ENCODE data around the gene NR2E3.

The NR2E3 gene
- total RNA-seq, result 0 reads per million in 2 donors

DNA sequence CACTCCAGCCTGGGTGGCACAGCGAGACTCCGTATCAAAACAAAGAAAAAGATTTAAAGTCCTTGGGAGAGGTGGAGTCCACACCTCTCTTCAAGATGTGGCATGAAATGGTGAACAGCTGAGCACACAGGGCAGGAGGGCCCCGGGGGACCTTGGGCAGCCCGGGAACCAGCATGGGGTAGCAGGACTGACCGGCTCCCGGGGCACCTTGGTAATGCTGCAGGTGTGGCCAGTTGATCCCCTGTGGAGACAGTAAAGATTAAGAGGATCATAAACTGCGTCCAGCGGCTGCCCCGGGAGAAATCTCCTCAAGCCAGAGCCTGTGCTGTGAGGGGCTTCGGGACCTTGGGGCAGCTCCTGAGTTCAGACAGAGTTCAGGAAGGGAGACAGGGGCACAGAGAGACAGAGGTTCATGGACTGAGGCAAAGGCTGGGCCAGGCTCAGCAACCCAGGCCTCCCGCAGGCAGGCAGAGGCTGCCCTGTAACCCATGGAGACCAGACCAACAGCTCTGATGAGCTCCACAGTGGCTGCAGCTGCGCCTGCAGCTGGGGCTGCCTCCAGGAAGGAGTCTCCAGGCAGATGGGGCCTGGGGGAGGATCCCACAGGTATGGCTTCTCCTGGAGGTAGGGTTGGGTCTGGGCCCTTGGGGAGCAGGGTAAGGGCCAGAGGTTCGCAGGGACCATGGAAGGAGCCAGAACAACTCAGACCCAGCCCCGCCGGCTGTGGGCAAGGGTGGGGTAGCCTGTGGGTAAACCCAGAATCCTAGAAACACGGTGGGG, at the start of gene NR2E3:
TSS of gene NR2E3 (plus strand) at position 299 of the 780 bp plus-strand sequence. CDS start at position 489, 190 bp downstream.
- DNase-seq, result no peak

DNA sequence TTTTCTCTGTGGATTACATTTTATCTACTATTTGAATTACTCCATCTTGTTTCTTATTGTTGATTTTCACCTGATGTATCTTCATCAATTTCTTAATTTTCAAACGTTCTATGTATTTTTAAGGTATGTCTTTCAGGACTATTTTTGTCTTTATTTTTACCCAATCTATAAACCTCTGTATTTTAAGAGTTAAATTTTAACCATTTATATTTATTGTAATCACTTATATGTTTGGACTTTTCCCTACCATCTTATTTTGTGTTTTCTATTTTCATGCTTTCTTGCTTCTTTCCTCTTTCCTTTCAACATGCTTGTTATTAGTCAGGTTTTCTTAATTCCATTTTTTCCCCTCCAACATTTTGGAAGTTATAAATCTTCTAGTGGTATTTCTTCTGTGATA, 49.5 kb upstream of the NR2E3 start:
- DNase-seq, result no peak

DNA sequence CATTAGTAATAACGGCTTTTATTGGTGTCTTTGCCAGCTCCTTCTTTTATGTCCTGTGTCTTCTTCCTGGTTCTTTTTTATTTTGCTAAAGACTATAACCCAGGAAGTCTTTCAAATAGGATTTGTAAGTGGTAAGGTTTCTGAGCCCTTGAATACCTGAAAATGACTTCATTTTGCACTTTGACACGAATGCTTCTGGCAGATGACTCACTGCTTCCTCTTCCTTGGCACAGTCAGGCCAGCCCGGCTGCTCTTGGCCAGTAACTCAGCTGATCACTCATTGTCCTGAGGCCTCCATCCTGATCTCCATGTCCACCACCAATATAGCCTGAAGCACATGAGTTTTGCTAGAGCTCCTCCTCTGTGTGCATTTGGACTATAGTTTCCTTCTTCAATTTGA, 48.7 kb upstream of the NR2E3 start:
- DNase-seq, result no peak

DNA sequence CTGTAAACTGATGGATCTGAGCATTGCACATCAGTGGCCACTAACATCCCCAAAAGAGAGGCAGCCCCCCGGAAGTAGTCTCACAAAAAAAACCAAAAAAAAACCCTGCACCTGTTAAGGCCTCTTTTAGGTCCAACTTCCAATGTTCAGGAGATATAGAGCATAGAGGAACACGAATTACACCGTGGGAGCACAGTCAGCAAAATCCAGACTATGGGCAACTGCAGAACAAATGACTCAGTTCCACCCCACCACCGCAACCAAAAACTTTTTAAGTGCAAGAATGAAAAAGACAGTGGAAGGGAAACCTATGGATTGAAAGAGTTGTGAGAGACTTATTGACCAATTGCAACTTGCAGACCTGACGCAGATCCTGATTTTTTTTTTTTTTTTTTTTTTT, 42.2 kb upstream of the NR2E3 start:
- DNase-seq, result no peak

DNA sequence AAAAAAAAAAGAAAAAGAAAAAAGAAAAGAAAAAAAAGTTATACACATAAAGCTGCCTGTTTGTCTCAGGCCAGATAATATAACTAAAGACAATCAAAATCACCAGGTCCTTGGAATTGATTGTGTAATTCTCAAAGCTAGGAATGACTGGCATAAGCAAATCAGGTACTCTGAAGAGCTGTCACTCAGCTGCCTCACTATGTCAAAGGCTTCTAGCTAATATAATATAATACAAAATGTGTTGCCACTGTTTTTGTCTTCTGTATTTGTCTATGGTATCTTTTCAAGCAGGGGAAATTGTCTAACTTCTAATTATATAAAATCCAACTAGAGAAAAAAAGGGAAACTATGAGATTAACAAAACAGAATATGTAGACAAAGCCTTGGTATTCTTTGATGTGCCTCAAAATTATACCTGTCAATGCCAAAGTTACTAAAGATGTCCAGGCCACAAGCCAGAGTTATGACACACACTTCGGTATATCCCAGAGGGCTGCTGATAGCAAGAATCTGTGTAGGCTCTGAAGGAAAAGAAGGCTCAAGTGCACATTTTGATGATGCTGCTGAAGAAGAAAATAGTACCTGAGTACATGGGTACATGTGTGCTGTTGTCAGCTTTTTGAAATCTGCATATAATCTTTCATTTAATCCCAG, 37.0 kb upstream of the NR2E3 start:
- no peak for DNase-seq

DNA sequence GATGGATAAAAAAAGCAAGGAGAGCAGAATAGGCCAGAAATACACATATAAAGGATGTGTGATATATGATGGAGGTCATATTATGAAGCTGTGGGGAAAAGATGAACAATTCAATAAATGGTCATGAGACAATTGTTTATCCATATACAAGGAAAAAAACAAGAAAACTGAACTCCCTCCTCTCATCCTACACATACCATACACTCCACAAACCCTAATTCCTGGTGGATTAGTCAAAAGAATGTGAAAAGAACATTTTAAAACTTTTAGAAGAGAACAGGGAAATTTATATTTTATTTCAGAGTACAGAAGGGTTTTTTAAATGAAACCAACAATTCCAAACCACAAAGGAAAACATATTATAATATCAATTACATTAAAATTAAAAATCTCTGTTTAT, 34.5 kb upstream of the NR2E3 start:
- no peak for DNase-seq

DNA sequence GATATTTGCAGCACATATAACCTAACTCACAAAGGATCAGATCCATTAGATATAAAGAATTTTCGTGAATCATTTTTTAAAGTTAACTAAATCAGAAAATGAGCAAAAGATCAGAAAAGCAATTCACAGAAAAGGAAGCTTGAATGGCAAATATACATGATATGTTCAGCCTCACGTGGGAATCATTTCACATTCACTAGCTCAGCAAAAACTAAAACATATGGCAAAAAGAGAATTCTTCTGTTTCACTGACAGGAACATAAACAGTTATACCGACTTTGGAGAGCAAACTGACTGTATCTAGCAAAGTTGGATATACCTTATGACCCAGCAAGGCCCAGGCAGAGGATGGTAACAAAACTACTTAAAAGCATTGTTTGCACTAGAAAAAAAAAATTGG, 34.0 kb upstream of the NR2E3 start:
- DNase-seq, result no peak

DNA sequence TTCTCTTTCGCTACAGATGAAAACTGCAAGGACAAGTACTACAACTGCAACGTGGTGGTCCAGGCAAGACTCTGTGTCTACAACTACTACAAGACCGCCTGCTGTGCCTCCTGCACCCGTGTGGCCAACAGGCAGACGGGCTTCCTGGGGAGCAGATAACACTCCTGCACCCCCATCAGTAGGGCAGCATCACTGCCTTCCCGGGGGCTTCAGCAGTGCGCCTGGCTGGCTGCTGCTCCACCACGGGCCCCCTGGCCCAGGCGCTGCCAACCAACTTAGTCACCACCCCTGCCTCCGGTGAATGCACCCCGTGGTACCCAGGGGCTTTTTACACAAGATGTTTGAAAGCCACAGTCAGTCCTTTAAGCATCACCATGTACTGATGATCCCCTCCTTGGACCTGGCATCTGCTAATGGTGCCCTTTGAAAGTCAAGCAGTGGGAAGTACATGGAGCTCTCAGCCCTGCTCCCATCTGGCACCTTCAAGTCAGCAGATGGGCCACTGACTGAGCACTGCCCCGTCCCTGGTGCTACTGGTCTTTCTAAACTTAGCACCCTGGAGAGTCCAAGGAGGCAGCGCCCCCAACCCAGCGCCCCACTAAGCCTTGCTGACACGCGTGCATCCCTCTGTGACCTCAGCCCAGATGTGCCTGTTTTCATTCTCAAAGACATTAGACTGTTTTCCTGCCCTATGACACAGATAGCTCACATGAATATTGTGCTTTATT, 33.0 kb upstream of the NR2E3 start:
- no peak for DNase-seq

DNA sequence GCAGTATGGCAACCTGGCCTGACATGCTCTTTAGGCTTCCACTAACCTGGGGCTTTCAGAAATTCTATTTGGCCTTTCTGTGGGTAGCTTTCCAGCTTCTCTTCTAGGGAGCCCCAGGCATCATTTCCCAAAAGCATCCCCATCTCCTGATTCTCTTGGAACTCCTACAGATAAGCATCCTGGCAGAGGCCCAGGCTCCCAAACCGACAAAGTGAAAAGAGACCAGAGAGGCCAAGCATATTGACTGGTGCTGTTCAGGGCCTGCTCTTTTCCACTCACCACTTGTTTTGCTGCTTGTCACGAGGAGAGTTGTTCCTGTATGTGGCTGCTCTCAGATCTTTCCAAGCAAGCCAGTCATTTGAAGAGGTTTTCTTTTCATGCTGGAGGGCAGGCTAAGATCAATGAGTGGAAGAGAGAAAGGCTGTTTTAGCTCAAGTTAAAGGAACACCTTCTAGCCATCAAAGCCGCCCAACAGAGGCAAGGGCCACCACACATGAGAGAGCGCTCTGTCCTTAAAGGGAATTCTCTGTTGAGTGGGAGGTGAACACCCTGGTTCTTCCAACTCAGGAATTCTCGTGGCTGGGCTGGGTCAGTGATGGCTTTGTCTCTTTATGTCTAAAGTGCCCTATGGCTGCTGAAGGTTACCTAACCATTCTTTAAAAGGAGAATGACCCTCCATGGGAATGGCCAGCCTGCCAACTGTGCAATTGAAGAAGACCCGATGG, 31.1 kb upstream of the NR2E3 start:
- no peak for DNase-seq

DNA sequence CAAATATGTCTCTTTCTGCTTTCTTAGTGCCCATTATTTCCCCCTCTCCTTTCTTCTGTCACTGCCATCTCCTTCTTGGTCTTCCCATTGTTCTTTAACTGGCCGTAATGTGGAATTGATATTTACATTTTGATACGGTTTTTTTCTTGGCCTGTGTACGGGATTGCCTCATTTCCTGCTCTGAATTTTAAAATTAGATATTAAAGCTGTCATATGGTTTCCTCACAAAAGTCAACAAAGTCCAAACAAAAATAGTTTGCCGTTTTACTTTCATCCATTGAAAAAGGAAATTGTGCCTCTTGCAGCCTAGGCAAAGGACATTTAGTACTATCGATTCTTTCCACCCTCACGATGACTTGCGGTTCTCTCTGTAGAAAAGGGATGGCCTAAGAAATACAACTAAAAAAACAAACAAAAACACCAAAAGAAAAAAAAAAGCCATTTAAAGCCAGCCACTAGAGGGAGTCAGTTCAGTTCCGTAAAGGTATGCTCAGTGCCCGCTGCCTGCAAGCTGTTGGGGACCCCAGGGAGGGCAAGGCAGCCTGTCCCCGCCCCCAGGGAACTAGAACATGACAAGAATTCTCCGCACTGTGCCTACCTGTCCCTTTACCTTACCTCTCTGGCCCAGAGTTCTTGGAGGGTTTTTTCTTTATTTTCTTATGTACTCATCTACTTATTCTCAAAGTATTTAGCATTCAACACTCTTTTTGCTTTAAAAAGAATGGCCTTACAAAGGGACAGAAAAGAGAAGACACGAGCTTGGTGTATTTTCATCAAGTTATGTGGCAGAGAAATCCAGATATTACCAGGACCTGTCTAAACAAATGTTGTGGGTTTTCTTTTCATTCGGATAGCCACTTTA, 30.0 kb upstream of the NR2E3 start:
- DNase-seq, result no peak

DNA sequence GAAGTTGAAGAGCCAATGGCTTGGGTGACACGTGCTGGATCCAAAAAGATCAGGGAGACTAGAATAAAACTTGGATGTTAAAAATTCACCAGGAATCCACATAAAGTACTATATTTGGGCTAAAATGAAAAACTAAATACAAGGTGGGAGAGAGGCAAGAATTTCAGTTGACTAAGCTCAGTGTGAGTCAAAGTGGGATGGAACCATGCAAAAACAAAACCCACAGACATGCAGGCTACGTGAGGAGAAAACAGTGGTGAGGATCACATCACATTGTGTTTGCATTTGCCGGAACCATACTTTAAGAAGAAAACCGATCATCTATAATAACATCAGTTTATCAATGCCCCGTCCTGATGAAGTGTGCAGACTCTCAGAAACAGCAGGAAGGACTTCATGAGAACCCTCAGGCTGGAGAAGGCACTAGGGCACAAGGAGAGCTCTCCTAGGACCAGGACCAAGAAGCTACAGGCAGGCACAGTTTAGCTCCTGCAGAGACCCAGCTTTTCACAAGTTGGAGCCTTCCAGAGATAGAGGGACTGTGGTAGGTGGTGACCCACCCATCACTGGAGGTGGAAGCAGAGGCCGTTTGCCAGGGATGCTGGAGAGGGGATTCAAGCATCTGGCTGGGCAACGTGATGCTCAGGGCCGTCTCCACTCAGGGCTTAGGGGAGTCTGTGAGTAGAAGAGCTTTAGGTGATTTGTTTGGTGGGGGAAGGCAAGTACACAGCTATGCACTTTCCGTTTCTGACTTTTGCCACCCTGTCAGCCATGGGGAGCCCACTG, 29.0 kb upstream of the NR2E3 start:
- DNase-seq, result no peak

DNA sequence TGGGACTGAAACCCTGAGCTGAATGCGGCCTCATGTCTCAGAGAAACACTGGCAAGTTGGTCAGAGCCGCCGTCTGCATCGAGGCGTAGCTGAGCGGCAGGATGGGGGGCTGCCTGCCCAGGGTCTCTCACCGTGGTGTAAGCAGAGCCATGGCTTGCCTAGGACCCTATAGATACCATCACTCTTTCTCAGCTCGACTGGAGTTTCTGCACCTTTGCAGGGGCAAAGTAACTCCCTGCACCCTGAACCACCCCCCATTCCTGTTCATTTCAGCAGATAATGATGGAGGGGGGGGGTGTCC, 28.4 kb upstream of the NR2E3 start:
- no peak for DNase-seq

DNA sequence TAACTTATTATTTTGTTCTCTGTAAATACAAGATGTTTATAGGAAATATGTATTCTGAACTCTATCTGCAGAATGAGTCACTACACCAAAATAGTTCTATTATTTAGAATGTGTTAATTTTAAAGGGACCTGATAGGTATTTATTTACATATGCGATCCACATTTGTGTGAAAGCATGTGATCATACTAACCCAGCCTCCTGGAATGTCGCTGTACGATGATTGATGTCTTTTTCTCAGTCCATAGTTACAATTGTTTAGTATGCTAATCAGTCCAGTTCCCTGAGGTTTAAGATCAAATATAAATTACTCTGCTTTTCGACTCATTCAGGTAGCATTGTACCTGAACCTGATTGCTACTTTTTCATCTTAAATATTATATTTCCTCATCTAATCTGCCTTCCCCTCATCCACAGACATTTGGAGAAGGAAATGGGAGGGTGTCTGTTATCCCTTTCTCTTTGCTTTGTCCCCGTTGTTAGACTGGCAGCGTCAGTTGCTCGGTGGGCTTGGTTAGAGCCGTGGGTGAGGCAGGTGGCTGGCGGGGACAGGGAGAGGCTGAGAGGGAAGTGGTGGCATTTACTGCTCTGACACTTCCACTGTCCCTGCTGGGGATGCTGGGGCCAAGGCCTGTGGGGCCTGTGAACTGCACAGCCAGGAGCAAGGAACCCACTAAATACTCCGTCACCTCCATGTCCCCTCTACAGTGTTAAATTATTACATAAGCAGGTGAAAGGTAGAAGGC, 27.8 kb upstream of the NR2E3 start:
- no peak for DNase-seq

DNA sequence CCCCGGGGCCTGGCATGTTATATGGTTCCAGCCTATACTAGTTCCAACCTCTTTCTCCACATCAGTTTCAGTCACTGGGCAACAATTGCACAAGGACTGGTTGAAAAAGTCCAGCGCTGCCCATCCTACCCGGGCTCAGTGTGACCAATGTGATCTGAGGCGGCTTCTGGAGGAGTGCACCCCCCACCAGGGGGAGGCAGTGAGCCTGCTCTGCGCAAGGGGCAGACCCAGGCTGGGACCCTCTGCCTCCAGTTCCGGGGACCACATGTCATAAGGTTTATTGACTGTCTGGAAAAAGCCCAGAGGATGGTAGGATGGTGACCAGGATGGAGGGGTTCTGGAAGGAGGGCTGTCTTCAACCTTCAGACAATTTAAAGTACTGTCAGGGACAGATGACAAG, 25.6 kb upstream of the NR2E3 start:
- no peak for DNase-seq

DNA sequence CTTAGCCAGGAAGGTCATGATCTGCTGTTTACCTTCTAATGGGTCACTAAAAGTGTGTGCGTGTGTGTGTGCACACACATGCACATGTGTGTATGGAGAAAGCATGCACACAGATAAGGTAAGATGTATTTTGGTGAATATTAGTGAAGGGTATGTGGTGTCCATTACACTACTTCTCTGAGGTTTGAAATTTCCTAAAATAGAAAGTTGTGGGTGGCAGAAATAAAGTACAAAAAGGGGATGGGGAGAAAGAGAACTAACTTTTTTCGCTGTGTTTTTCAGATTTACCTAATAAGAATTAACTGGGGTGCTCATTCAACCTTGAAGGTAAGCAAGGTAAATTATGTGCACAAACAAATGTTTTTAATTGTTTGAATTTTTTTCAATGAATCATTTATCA, 24.4 kb upstream of the NR2E3 start:
- DNase-seq, result no peak

DNA sequence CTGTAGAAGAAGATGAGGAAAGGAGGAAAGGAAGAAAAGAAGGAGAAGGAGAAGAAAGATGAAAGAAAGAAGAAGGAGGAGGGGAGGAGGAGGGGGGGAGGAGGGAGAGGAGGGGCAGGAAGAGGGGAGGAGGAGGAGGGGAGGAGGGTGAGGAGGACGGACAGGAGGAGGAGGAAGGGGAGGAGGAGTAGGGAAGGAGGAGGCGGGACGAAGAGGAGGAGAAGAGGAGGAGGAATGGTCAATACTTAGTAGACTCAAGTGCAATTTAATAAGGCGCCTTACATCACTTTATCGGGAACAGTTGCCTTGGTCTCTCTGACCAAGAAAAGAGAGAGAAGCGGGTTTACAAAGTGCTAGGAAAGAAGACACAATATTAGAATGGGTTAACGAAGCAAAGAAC, 23.7 kb upstream of the NR2E3 start:
- no peak for DNase-seq

DNA sequence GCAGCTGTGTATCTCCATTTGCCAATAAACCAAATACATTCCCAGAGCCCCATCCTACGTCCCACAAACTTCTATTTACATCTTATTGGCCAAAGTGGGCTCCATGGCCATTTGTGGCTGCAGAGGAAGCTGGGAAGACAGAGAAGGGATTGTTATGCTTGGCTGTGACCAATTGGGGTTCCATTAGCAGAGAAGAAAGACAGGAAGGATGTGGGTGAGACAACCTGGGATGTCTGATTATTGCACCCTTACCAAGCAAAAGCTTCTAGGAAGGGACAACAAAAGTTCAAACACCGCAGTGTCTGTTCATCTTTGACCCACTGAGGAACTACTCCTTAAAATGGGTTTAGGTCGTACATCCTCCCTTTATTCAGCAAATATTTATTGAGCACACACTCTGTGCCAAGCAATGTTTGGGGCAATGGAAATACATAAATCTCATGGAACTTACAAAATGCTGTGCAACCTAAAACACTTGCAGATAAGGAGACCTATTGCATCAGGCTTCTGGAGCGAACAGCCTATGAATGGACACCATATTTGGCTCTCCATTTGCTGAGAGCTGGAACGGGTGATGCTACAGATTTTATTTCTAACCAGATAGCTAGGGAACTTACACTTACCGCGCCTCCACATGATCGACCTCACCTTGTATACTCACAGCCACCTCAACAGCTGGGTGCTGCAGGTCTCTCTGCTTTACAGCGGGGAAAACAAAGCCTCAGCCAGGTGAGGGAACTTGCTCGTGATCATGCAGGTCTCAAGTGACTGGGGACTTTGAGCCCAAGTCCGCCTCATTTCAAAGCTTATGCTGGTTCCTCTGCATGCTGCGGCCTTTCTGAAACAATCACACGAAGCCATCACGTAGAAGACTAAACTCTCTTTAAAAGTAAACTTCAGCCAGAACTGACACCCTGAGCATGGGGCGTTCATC, 21.4 kb upstream of the NR2E3 start:
- DNase-seq, result no peak

DNA sequence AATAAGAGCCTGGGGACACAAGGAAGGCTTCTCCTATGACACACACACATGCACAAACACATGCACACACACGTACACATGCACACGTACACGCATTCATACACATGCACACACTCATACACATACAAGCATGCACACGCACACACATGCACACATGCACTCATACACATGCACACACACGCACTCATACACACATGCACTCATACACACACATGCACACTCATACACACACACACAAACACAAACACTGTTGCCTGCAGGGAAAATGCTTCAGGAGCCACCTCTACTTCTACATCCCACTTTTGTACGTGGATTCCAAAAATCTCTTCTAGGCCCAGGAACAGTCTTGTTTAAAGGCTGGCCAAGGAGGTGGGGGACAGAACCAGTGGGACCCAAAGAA, 20.7 kb upstream of the NR2E3 start:
- no peak for DNase-seq

DNA sequence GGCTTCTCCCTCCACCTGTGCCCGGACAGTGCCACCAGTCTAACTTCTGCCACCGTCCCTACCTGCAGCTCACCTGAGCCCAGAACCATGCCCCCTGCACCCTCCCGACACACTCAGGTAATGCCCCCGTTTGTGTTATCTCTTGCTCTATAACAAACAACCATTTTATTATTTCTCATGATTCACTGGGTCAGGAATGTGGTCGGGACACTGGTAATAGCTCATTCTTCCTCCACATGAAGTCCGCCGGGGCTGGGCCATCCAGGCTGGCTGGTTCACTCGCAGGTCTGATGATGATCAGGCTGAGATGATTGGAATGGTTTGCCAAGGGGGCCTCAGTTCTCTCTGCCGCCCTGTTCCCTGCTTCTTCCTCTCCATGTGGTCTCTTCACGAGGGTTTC, 20.3 kb upstream of the NR2E3 start:
- DNase-seq, result no peak

DNA sequence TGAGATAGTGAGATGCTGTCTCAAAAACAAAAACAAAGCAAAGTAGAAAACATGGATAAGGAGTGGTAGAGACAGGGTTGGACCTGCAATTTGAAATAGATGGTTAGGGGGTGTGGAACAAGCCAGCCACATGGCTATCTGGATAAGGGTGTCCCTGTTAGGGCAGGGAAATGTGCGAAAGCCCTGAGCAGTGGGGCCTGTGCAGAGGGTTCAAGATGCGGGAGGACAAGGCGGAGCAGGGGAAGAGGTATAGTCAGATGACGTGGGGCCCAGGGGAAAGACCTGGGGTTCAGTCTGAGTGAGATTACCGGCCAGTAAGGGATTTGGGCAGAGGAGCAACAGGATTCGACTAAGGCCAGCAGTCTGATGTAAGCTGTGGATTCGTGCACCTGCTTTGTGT, 18.4 kb upstream of the NR2E3 start:
- no peak for DNase-seq

Measured in activated gamma-delta T cell (primary cell).